ENCODE data around the gene ME1.

The ME1 gene

GRCh38 chr6:83183082-83183828, 247.6 kb downstream of the ME1 start:
- DNase-seq, result no peak

GRCh38 chr6:83182114-83182513, 248.7 kb downstream of the ME1 start:
- no peak for DNase-seq

GRCh38 chr6:83180426-83180950, 250.4 kb downstream of the ME1 start:
- DNase-seq, result no peak

GRCh38 chr6:83176246-83176645, 254.6 kb downstream of the ME1 start:
- no peak for DNase-seq

- DNase-seq, result no peak
Measured at GRCh38 chr6:83169511-83169910, 261.3 kb downstream of the ME1 start.

GRCh38 chr6:83169106-83169505, 261.7 kb downstream of the ME1 start:
- no peak for DNase-seq

GRCh38 chr6:83168556-83168955, 262.3 kb downstream of the ME1 start:
- DNase-seq, result no peak

GRCh38 chr6:83167726-83168278, 263.0 kb downstream of the ME1 start:
- DNase-seq, result no peak

Data from activated CD4-positive, CD25-positive, alpha-beta regulatory T cell treated with anti-CD3 and anti-CD28 coated beads, Interleukin-2, amount 50 U/mL, for 72 hours (primary cell).